Activated CD8-positive, alpha-beta memory T cell treated with anti-CD3 and anti-CD28 coated beads for 36 hours (primary cell): ENCODE results near the gene ZP1. TPM values are rescaled to one million over a fixed set of nuclear protein-coding genes. Genes with fewer than 3 reads are reported as not detected.

Experiments
- CTCF ChIA-PET: fragments of 350-600 bp; sonication (Branson Sonifier 250); formaldehyde crosslinking; loops from one replicate; lab custom pipeline; 2021; ENCODE audit warnings: antibody characterized with exemption; lab: Charles Lee
- POLR2A ChIA-PET: fragments of 350-600 bp; sonication (Branson Sonifier 250); formaldehyde crosslinking; loops from one replicate; lab custom pipeline; 2021; ENCODE audit warnings: antibody characterized with exemption; lab: Charles Lee
- total RNA-seq, 2 experiments: library from RNA; stranded (reverse); gene quantifications; one replicate each; pipeline ENCODE4 v1.2.3, GENCODE V29; 2021

ZP1 gene
- total RNA-seq, 2 experiments from 2014 or later, result not detected

- ChIA-PET POLR2A (interaction anchor here (0.6 to 1.4 kb wide), 3 partner anchors 9 to 321 kb away, joined by 3 to 7 read pairs (median 3); no protein-coding TSS in a partner anchor), CTCF (interaction anchor here (0.8 to 1.4 kb wide), 4 partner anchors 12 to 61 kb away, joined by 3 to 9 read pairs (median 4); no protein-coding TSS in a partner anchor)
Observed at GRCh38 chr11:60842668-60843600, 24.4 kb upstream of the ZP1 start.

GRCh38 chr11:60844045-60844869 is 23.1 kb upstream of the ZP1 start:
- CTCF ChIA-PET, result interaction anchor here (1.3 kb wide), 1 partner anchor 12 kb away, joined by 3 read pairs; no protein-coding TSS in a partner anchor
- POLR2A ChIA-PET, result no interaction called here

- POLR2A ChIA-PET, result no interaction called here
Observed at GRCh38 chr11:60844870-60845221, 22.5 kb upstream of the ZP1 start.

GRCh38 chr11:60845338-60845737 is 22.0 kb upstream of the ZP1 start:
- ChIA-PET POLR2A (no interaction called here), CTCF (interaction anchor here (1.3 kb wide), 1 partner anchor 13 kb away, joined by 3 read pairs; no protein-coding TSS in a partner anchor)

More at GRCh38 chr11:60844870-60845221, 22.5 kb upstream of the ZP1 start:
- CTCF ChIA-PET, result interaction anchor here (1.3 kb wide), 1 partner anchor 12 kb away, joined by 3 read pairs; no protein-coding TSS in a partner anchor

GRCh38 chr11:60847281-60847680 is 20.1 kb upstream of the ZP1 start:
- POLR2A ChIA-PET, result interaction anchor here (0.6 kb wide), 1 partner anchor 8 kb away, joined by 3 read pairs; the partner anchor contains the start of gene PTGDR2

GRCh38 chr11:60847896-60848295 is 19.4 kb upstream of the ZP1 start:
- POLR2A ChIA-PET, result no interaction called here
- CTCF ChIA-PET, result interaction anchor here (1.0 kb wide), 1 partner anchor 17 kb away, joined by 4 read pairs; no protein-coding TSS in a partner anchor

More at GRCh38 chr11:60847281-60847680, 20.1 kb upstream of the ZP1 start:
- CTCF ChIA-PET, result interaction anchor here (1.4 kb wide), 1 partner anchor 17 kb away, joined by 7 read pairs; no protein-coding TSS in a partner anchor

GRCh38 chr11:60848714-60849151 is 18.6 kb upstream of the ZP1 start:
- POLR2A ChIA-PET, result no interaction called here
- CTCF ChIA-PET, result interaction anchor here (1.0 kb wide), 1 partner anchor 18 kb away, joined by 4 read pairs; no protein-coding TSS in a partner anchor

GRCh38 chr11:60849641-60850520 is 17.5 kb upstream of the ZP1 start:
- CTCF ChIA-PET, result interaction anchor here (1.4 kb wide), 1 partner anchor 27 kb away, joined by 3 read pairs; no protein-coding TSS in a partner anchor

GRCh38 chr11:60851327-60852104 is 15.8 kb upstream of the ZP1 start:
- ChIA-PET CTCF (interaction anchor here (0.8 to 1.4 kb wide), 2 partner anchors 25 to 48 kb away, joined by 3 read pairs; no protein-coding TSS in a partner anchor), POLR2A (interaction anchor here (1.4 kb wide), 1 partner anchor 9 kb away, joined by 3 read pairs; the partner anchor contains the start of gene CCDC86)

More at GRCh38 chr11:60849641-60850520, 17.5 kb upstream of the ZP1 start:
- POLR2A ChIA-PET, result no interaction called here

- CTCF ChIA-PET, result no interaction called here
- POLR2A ChIA-PET, result interaction anchor here (0.5 to 1.4 kb wide), 2 partner anchors 8 to 10 kb away, joined by 3 to 4 read pairs; partner anchors contain the start of gene CCDC86
Observed at GRCh38 chr11:60852117-60852981, 15.0 kb upstream of the ZP1 start.

GRCh38 chr11:60852982-60853950 is 14.1 kb upstream of the ZP1 start:
- POLR2A ChIA-PET, result no interaction called here
- CTCF ChIA-PET, result no interaction called here

- CTCF ChIA-PET, result no interaction called here
- POLR2A ChIA-PET, result no interaction called here
Observed at GRCh38 chr11:60854140-60854846, 13.0 kb upstream of the ZP1 start.

- CTCF ChIA-PET, result interaction anchor here (0.6 kb wide), 1 partner anchor 288 kb away, joined by 3 read pairs; no protein-coding TSS in a partner anchor
- POLR2A ChIA-PET, result interaction anchor here (0.5 to 0.6 kb wide), 2 partner anchors 8 to 256 kb away, joined by 3 to 5 read pairs; no protein-coding TSS in a partner anchor
Observed at GRCh38 chr11:60854847-60855725, 12.3 kb upstream of the ZP1 start.
